ENCODE data around the gene PPP1R10. TPM values are rescaled to one million over a fixed set of nuclear protein-coding genes. Genes with fewer than 3 reads are reported as not detected.

PPP1R10 gene
- total and polyA plus RNA-seq, 11 donors: 9.4 to 44.9 (median 28.1) TPM

DNA sequence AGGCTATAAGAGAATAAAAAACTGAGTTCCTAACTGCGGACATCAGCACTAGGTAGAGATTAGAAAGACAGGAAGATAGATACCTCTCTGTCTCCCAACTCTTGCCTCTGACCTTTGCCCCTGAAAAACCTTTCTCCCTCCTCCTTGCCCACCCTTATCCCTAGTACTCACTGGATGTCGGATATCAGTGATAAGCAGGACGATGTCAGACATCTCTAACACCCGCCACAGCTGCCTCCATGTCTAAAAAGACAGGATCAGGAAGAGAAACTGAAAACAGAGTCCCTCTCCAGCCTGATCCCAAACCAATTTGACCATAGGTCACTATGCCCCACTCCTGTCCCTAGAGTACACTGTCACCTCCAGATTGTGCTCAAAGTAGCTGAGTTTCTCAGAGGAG lies 62.6 kb downstream of the PPP1R10 start:
- intact Hi-C loops (cut with DNase I): loop anchor here in 1 of 10 donors (10.0 kb wide), 1 partner anchor 170 kb away; the partner anchor contains the start of gene TUBB
- Histone ChIP-seq H3K4me1 (peaks cover 0 to 30% (median 17%) of the 10 kb centered on the region in 12 donors), H3K4me3 (peak overlapping the region in 3 of 12 donors; percentile 92 to 99 (median 96)), H3K27ac (peak overlapping the region in 2 of 12 donors; percentile 99), H3K9me3 (no peaks in the 10 kb centered on the region), H3K36me3 (peaks cover 0 to 59% (median 48%) of the 10 kb centered on the region in 9 donors), H3K27me3 (no peaks in the 10 kb centered on the region)
- no peak for TF ChIP-seq POLR2A (IDR thresholded peaks at IDR 0.05)
- TF ChIP-seq, protein P1, sequence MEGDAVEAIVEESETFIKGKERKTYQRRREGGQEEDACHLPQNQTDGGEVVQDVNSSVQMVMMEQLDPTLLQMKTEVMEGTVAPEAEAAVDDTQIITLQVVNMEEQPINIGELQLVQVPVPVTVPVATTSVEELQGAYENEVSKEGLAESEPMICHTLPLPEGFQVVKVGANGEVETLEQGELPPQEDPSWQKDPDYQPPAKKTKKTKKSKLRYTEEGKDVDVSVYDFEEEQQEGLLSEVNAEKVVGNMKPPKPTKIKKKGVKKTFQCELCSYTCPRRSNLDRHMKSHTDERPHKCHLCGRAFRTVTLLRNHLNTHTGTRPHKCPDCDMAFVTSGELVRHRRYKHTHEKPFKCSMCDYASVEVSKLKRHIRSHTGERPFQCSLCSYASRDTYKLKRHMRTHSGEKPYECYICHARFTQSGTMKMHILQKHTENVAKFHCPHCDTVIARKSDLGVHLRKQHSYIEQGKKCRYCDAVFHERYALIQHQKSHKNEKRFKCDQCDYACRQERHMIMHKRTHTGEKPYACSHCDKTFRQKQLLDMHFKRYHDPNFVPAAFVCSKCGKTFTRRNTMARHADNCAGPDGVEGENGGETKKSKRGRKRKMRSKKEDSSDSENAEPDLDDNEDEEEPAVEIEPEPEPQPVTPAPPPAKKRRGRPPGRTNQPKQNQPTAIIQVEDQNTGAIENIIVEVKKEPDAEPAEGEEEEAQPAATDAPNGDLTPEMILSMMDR (IDR thresholded peaks at IDR 0.05): no peak
- DNase-seq (no peak), ATAC-seq (no peak)
- 75 to 90% (median 85%) methylated on average over 4 of the region's 4 CpGs for WGBS, 4 donors

MicroRNAs within 50 kb of the gene (microRNA counts, 767-probe panel; counts per million panel counts)
- 0 to 71.6 counts per million in 2 donors for microRNA hsa-miR-877-5p

Small RNA genes lying within 50 kb of the gene (microRNA-seq; reads per million reads assigned to microRNA genes)
- 18.6 to 59.5 (median 40.4) reads per million in 4 donors for gene MIR877

Other genes starting within 250 kb of the PPP1R10 start
- gene HLA-E, start 127.7 kb downstream of the PPP1R10 start, total RNA-seq: 100 to 1,000 TPM in 8 of 9 donors, 10 to 100 TPM in 1; 96.1 to 560 (median 162) TPM
- 100 to 1,000 TPM; 160 to 200 TPM for gene HLA-E, start 127.7 kb downstream of the PPP1R10 start, polyA plus RNA-seq
- gene GNL1, start 60.8 kb downstream of the PPP1R10 start, total RNA-seq: 10 to 100 TPM in 8 of 9 donors, 1 to 10 TPM in 1; 9.1 to 32.4 (median 17.4) TPM
- gene GNL1, start 60.8 kb downstream of the PPP1R10 start, polyA plus RNA-seq: 10 to 100 TPM; 17.7 to 33.5 TPM
- gene PRR3, start 59.9 kb downstream of the PPP1R10 start, total RNA-seq: 1 to 10 TPM; 1.9 to 4.5 (median 2.9) TPM
- gene PRR3, start 59.9 kb downstream of the PPP1R10 start, polyA plus RNA-seq: 1 to 10 TPM; 3.4 to 3.6 TPM
- gene ABCF1, start 45.8 kb downstream of the PPP1R10 start, total RNA-seq: 10 to 100 TPM; 35.1 to 49.0 (median 39.8) TPM
- gene ABCF1, start 45.8 kb downstream of the PPP1R10 start, polyA plus RNA-seq: 10 to 100 TPM; 28.0 to 76.8 TPM
- gene MRPS18B, start 597 bp upstream of the PPP1R10 start, total RNA-seq: 100 to 1,000 TPM in 6 of 9 donors, 10 to 100 TPM in 3; 84.2 to 160 (median 122) TPM
- gene MRPS18B, start 597 bp upstream of the PPP1R10 start, polyA plus RNA-seq: 100 to 1,000 TPM; 102 to 219 TPM
- gene ATAT1, start 9.6 kb upstream of the PPP1R10 start, total RNA-seq: 1 to 10 TPM; 1.1 to 7.0 (median 3.3) TPM
- gene ATAT1, start 9.6 kb upstream of the PPP1R10 start, polyA plus RNA-seq: 1 to 10 TPM; 2.7 to 3.5 TPM
- 10 to 100 TPM; 27.9 to 58.9 (median 47.4) TPM for gene C6orf136, start 29.9 kb upstream of the PPP1R10 start, total RNA-seq
- 10 to 100 TPM; 46.0 to 79.3 TPM for gene C6orf136, start 29.9 kb upstream of the PPP1R10 start, polyA plus RNA-seq
- 10 to 100 TPM; 17.6 to 26.1 (median 21.0) TPM for gene DHX16, start 55.8 kb upstream of the PPP1R10 start, total RNA-seq
- 10 to 100 TPM; 16.1 to 39.4 TPM for gene DHX16, start 55.8 kb upstream of the PPP1R10 start, polyA plus RNA-seq
- 10 to 100 TPM; 11.9 to 77.2 (median 18.5) TPM for gene PPP1R18, start 69.4 kb upstream of the PPP1R10 start, total RNA-seq
- gene PPP1R18, start 69.4 kb upstream of the PPP1R10 start, polyA plus RNA-seq: 10 to 100 TPM; 19.4 to 21.8 TPM
- 1 to 10 TPM; 2.2 to 9.6 (median 3.9) TPM for gene NRM, start 73.7 kb upstream of the PPP1R10 start, total RNA-seq
- 1 to 10 TPM; 5.6 to 8.6 TPM for gene NRM, start 73.7 kb upstream of the PPP1R10 start, polyA plus RNA-seq
- gene MDC1, start 100.0 kb upstream of the PPP1R10 start, total RNA-seq: 10 to 100 TPM; 10.6 to 25.0 (median 17.5) TPM
- 10 to 100 TPM in 1 of 2 donors, 1 to 10 TPM in 1; 8.6 to 13.9 TPM for gene MDC1, start 100.0 kb upstream of the PPP1R10 start, polyA plus RNA-seq
- gene TUBB, start 103.1 kb upstream of the PPP1R10 start, total RNA-seq: 100 to 1,000 TPM; 183 to 474 (median 238) TPM
- gene TUBB, start 103.1 kb upstream of the PPP1R10 start, polyA plus RNA-seq: 100 to 1,000 TPM; 195 to 497 TPM
- 100 to 1,000 TPM; 166 to 282 (median 211) TPM for gene FLOT1, start 125.4 kb upstream of the PPP1R10 start, total RNA-seq
- 100 to 1,000 TPM; 291 to 310 TPM for gene FLOT1, start 125.4 kb upstream of the PPP1R10 start, polyA plus RNA-seq
- gene IER3, start 127.3 kb upstream of the PPP1R10 start, total RNA-seq: 100 to 1,000 TPM in 2 of 9 donors, 10 to 100 TPM in 6, 1 to 10 TPM in 1; 8.7 to 127 (median 69.8) TPM
- gene IER3, start 127.3 kb upstream of the PPP1R10 start, polyA plus RNA-seq: 100 to 1,000 TPM in 1 of 2 donors, 10 to 100 TPM in 1; 33.3 to 119 TPM

Measured in heart left ventricle (tissue), 16 donors.